OCI-LY7 (cell line): ENCODE results near the gene TAOK3.

Experiments used
- CTCF ChIP-seq: fragments of 200-600 bp; sonication (generic); conservative IDR thresholded peaks from 2 replicates; pipeline ENCODE4 v1.5.1; 2014; ENCODE audit warnings: mild to moderate bottlenecking, antibody characterized with exemption, low read length, moderate library complexity, mixed read lengths
- EZH2phosphoT487 ChIP-seq: fragments of 200-600 bp; sonication (generic); IDR thresholded peaks from 2 replicates; pipeline ENCODE4 v1.6.1; 2018; ENCODE audit warnings: low read depth, borderline replicate concordance, mild to moderate bottlenecking, mixed run types, antibody characterized with exemption, low read length, moderate library complexity, mixed read lengths

- no peak for TF ChIP-seq CTCF
- no peak for TF ChIP-seq EZH2phosphoT487
These were observed 16.9 kb downstream of the TAOK3 start for GRCh38 chr12:118355843-118356242.
